GM08714 (cell line): ENCODE data around the gene CYB5RL.

Source experiments
- H3K4me3 ChIP-seq: fragments of 200-500 bp; sonication (Bioruptor generic); 2 replicates; pipeline ENCODE4 v1.5.1; 2014; ENCODE audit warnings: mild to moderate bottlenecking, low read length, inconsistent platforms
- ZNF274 ChIP-seq: IDR thresholded peaks from 2 replicates; pipeline ENCODE4 v1.6.1; 2012; ENCODE audit warnings: mild to moderate bottlenecking, low read depth, low read length

The CYB5RL gene

DNA sequence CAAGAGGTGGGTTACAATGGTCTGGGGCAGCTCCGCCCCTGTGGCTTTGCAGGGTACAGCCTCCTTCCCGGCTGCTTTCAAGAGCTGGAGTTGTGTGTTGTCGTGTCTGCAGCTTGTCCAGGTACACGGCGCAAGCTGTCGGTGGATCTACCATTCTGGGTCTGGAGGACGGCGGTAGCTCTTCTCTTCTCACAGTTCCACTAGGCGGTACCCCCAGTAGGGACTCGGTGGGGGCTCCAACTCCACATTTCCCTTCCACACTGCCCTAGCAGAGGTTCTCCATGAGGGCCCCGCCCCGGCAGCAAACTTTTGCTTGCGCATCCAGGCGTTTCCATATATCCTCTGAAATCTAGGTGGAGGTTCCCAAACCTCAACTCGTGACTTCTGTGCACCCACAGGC is 34.7 kb downstream of the CYB5RL start:
- no peak overlapping the region for H3K4me3 ChIP-seq
- TF ChIP-seq ZNF274 = no peak

GRCh38 chr1:54163573-54163972 is 36.3 kb downstream of the CYB5RL start:
- no peak for TF ChIP-seq ZNF274

DNA sequence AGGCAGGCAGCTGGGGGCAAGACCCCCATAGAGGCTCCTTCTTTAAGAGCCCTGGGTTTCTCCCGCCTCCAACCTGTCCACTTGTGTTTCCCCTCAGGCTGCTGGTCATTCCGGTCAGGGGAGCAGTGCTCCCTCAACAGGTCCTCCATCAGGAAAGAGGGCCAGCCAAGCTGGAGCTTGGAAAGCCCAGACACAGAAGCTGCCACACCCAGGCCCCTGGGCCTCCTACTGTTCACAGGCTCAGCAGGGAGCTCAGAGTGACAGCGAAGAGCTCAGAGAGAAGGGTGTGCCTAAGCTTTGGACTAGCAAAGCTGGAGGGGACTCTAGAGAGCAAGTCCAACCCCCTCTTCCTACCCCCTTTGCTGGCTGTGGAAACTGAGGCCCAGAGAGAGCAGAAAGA is 36.8 kb downstream of the CYB5RL start:
- H3K4me3 ChIP-seq = no peak overlapping the region
- no peak for TF ChIP-seq ZNF274

More at GRCh38 chr1:54163573-54163972, 36.3 kb downstream of the CYB5RL start:
- no peak overlapping the region for H3K4me3 ChIP-seq

DNA sequence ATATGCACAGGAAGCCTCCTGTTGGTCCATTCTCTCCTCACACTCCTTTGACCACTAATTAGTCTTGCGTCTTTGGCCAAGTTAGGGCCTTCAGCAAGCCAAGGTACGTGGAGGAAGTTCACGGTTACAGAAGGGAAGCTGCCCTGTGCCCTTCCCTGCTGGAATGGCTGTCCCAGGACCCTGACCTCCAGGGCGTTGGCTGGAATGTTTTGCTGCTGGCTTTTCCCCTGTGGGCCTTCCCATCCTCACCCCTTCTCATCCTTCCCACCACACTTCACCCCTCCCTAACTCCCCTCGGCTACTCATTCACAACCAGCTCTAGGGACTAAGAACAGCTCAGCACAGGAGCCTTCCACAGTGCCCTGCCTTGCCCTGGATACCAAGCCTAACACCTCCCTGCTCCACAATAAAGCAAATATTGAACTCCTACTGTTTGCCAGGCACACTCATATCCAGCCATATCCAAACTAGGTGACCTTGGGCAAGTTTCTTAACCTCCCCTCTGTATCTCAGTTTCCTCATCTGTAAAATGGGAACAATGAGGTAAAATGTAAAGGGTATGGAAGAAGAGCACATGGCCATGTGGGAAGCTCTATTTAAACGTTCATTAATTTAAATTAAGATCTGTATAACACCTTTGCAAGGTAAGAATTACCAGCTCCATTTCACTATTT is 38.2 kb downstream of the CYB5RL start:
- no peak overlapping the region for H3K4me3 ChIP-seq
- no peak for TF ChIP-seq ZNF274

DNA sequence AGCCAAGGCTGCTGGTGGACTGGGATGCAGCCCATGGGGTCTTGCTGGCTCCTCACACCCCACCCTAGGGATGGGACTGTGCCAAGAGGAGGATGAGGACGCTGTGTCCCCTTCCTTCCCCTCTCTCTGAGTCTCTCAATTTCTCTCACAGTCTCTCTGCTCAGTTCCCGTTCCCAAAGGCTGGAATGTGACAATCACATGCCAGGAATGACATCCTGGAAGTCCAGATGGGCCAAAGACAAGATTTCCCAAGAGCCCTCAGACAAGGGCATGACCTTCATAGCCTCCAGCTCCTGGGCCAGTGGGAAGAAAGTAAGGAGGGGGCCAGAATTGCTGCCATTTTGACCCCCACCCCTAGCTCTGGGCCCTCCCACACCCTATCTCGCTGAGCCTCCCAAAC is 39.5 kb downstream of the CYB5RL start:
- no peak overlapping the region for H3K4me3 ChIP-seq
- TF ChIP-seq ZNF274 = no peak

GRCh38 chr1:54159733-54160316 is 40.0 kb downstream of the CYB5RL start:
- no peak overlapping the region for H3K4me3 ChIP-seq

DNA sequence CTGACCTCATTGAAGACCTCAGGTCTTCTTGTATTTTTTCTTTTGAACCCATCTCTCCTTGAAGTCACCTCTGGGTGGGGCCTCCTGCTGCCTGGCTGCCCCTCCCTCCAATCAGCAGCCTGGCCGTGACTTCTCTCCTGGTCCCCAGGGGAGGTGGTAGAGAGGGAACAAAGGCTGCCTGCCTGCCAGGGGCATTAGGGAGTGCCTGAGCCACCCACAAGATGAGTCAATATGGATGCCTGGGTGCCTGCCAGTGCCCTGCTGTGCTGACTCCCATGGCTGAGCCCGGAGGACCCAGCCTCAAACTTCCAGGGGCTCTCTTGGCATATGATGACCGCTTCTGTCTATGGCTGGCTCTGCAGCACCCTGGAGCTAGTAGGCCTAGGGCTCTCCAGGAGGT is 41.8 kb downstream of the CYB5RL start:
- no peak for TF ChIP-seq ZNF274
- H3K4me3 ChIP-seq = no peak overlapping the region

More at GRCh38 chr1:54159733-54160316, 40.0 kb downstream of the CYB5RL start:
- no peak for TF ChIP-seq ZNF274

DNA sequence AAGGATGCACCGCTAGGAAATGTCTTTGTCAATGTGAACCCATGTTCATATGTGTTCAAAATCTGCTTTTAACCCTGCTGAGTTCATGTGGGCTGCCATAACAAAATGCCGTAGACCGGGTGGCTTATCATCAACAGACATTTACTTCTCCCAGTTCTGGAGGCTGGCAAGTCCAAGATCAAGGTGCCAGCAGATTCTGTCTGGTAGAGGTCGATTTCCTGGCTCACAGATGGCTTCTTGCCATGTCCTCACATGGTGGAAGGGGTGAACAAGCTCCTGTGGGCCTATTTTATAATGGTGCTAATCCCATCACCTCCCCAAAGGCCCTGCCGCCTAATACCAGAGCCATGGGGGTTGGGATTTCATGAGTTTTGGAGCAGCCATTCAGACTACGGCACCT is 42.4 kb downstream of the CYB5RL start:
- no peak overlapping the region for H3K4me3 ChIP-seq
- TF ChIP-seq ZNF274 = no peak

DNA sequence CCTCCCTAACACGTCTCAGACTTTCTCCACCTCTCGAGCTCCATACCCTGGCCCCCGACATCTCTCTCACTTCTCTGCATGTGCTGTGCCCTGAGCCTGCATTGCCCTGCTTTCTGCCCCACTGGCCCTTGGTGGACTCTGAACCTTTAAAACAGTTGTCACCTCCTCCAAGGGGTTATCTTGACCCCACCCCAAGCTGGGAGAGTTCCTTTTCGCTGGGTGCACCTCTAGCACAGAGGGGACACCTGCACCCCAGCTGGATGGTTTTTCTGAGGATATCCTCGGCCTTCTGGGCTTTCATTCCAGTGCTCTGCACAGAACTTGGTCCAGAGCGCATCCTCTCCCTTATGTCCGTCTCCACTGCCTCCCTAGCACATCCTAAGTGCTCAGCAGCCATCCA is 42.8 kb downstream of the CYB5RL start:
- TF ChIP-seq ZNF274 = no peak
- H3K4me3 ChIP-seq = no peak overlapping the region

- H3K4me3 ChIP-seq = no peak overlapping the region
- TF ChIP-seq ZNF274 = no peak
These were observed 43.6 kb downstream of the CYB5RL start for GRCh38 chr1:54156201-54156600.

DNA sequence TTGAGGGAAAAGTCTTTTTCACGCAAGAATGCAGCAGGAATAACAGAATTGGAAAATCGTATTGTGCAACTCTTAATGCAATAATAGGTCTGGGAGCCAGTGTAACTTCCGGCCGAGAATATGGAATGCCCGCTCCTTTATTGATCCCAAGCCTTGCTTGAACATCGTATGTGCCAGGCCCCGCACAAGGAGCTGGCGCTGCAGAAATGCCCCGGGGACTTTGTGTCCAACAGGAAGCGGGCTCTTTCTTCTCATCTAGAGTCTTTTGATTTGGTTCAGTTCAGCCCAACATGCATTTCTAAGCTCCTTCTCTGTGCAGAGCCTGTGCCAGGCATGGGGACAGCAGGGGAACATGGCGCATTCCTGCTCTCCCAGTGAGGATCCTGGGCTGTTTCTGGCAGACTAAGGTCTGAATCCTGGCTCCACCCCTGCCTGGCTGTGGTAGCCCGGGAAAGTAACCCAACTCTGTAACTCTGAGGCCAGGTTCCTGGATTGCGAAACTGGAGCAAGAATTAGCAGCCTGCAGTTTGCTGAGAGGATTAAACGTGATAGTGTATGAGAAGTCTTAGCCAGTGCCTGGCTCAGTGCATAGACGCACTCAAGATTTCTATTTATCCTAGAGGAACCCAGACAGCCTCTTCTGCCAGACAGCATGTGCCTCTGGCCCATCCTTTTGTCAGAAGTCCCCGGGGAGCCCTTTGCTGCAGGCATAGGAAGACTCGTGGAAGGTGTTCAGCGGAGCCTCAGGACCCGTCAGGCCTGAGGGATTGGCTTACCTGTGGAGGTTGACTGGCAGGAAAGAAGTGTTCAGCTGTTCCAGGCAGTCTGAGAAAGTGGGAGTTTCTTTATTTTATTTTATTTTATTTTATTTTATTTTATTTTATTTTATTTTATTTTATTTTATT is 46.0 kb downstream of the CYB5RL start:
- no peak for TF ChIP-seq ZNF274
- no peak overlapping the region for H3K4me3 ChIP-seq

DNA sequence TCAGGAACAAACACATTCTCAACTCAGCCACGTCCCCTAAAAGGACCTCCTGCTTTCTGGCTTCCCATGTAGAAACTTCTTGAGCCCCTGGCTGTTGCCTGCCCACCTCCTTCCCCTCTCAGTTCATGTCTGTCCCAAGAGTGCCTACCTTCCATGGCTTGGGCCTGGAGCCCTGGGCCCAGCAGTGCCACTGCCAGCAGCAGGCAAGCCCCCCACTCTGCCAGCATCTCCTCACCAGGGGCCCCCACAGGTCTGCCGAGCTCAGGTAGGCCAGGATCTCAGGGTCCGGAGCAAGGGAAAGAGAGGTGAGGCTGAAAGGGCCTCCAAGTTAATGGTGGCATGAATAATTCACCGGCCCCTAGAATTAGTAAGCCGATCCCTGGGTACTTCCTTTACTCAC is 47.1 kb downstream of the CYB5RL start, which contains the start of gene CDCP2:
TSS of gene CDCP2 (minus strand) at position 305 of the 400 bp plus-strand sequence. CDS start at position 227, 78 bp downstream.
- TF ChIP-seq ZNF274 = no peak
- H3K4me3 ChIP-seq = no peak within 1 kb of the TSS

GRCh38 chr1:54151013-54151412 is 48.8 kb downstream of the CYB5RL start:
- H3K4me3 ChIP-seq = no peak overlapping the region
- no peak for TF ChIP-seq ZNF274
